ENCODE results near the gene ZBTB7C. TPM values are rescaled to one million over a fixed set of nuclear protein-coding genes. Genes with fewer than 3 reads are reported as not detected.

Gene ZBTB7C
- total RNA-seq, 1 donor from 2014 or later = 1.1 TPM

DNA sequence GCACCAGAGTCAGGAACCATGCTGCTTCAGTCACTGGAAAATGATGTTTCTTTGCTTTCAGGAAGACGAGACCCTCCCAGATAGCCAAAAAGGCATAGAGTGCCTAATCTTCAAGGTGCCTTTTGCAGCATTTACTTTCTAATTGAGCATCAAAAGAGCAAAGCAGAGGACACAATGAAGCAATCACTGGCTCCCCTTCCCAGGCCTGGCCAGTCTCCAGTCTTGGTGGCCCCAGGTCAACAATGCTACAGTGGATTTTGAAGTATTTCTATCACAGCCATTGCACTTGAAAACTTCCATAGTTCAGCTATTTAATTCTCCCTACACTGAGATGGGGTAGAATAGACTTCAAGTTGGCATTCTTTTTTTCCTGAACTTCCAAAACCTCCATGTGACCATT lies 15.4 kb downstream of the ZBTB7C start:
- Histone ChIP-seq H3K27me3 (ENCODE audit: control insufficient read depth, insufficient read depth, low read length) (no peaks in the 10 kb centered on the region), H3K36me3 (ENCODE audit: control insufficient read depth, insufficient read depth, low read length) (no peaks in the 10 kb centered on the region), H3K4me3 (ENCODE audit: low read depth, low read length) (no peak overlapping the region)
- DNase-seq (ENCODE audit: low read depth) = no peak
- TF ChIP-seq, protein P1, sequence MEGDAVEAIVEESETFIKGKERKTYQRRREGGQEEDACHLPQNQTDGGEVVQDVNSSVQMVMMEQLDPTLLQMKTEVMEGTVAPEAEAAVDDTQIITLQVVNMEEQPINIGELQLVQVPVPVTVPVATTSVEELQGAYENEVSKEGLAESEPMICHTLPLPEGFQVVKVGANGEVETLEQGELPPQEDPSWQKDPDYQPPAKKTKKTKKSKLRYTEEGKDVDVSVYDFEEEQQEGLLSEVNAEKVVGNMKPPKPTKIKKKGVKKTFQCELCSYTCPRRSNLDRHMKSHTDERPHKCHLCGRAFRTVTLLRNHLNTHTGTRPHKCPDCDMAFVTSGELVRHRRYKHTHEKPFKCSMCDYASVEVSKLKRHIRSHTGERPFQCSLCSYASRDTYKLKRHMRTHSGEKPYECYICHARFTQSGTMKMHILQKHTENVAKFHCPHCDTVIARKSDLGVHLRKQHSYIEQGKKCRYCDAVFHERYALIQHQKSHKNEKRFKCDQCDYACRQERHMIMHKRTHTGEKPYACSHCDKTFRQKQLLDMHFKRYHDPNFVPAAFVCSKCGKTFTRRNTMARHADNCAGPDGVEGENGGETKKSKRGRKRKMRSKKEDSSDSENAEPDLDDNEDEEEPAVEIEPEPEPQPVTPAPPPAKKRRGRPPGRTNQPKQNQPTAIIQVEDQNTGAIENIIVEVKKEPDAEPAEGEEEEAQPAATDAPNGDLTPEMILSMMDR (IDR thresholded peaks at IDR 0.05; ENCODE audit: insufficient read depth, low read length, poor library complexity, severe bottlenecking) = no peak

DNA sequence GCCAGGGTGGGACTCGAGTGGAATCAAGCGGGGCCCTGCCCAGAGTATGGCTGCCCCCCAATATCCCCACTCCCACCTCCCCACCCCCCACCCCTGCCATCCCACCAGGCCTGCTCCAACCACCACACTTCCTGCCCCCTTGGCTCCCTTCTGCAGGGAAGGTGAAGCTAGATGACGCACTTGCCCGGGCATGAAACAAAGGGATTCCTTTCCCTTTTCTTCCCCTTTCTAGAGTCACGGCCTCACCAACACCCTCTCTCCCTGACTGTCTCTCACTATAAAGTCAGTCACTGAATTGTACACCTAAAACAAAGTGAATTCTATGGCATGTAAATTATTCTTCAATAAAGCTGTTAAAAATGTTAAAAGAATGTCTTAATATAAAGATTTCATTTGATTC lies 16.0 kb downstream of the ZBTB7C start:
- Histone ChIP-seq H3K4me3 (ENCODE audit: low read depth, low read length) (no peak overlapping the region), H3K27me3 (ENCODE audit: control insufficient read depth, insufficient read depth, low read length) (no peaks in the 10 kb centered on the region), H3K36me3 (ENCODE audit: control insufficient read depth, insufficient read depth, low read length) (no peaks in the 10 kb centered on the region)
- TF ChIP-seq, protein P1 (IDR thresholded peaks at IDR 0.05; ENCODE audit: insufficient read depth, low read length, poor library complexity, severe bottlenecking) = no peak
- DNase-seq (ENCODE audit: low read depth) = no peak

DNA sequence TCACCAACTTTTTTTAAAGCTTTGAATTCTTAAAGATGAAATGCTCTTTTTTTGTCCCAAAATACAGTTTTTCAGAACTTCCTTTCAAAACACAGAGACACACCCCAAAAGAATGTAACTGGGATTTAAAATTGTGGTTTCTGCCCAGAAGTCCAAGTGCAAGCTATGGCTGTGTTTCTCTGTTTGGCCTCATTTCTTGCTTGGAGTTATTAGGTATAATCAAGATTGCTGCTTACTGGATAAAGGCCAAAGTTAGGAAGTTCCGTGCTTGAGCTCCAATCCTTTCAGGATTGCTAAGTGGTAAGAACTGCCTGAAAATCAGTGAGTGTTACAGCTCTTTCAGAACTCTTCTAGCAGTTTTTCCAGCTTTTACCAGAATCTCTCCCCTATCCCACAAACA lies 16.9 kb downstream of the ZBTB7C start:
- no peaks in the 10 kb centered on the region for H3K36me3 ChIP-seq (ENCODE audit: control insufficient read depth, insufficient read depth, low read length)
- no peaks in the 10 kb centered on the region for H3K27me3 ChIP-seq (ENCODE audit: control insufficient read depth, insufficient read depth, low read length)
- no peak overlapping the region for H3K4me3 ChIP-seq (ENCODE audit: low read depth, low read length)
- TF ChIP-seq, protein P1 (IDR thresholded peaks at IDR 0.05; ENCODE audit: insufficient read depth, low read length, poor library complexity, severe bottlenecking) = no peak
- no peak for DNase-seq (ENCODE audit: low read depth)

DNA sequence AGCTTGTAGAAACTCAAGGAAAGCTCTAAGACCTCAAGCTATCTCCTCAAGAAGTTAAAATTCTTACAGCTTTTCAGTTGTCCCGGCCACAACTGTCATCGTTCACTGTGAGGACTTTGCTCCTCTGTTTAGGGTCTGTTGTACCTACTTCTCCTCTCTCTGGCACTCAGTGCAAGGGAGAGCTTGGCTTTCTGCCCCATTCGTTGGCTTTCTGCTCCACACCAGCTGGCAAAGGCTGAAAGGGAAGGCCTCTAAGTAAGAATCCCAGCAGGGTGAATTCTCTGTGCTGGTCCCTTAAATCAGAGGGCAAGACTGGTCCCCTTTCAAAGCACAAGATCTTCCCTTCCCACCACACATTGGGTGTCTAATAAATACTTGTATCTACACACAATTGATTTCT lies 17.3 kb downstream of the ZBTB7C start:
- Histone ChIP-seq H3K36me3 (ENCODE audit: control insufficient read depth, insufficient read depth, low read length) (no peaks in the 10 kb centered on the region), H3K4me3 (ENCODE audit: low read depth, low read length) (no peak overlapping the region), H3K27me3 (ENCODE audit: control insufficient read depth, insufficient read depth, low read length) (no peaks in the 10 kb centered on the region)
- TF ChIP-seq, protein P1 (IDR thresholded peaks at IDR 0.05; ENCODE audit: insufficient read depth, low read length, poor library complexity, severe bottlenecking) = no peak
- DNase-seq (ENCODE audit: low read depth) = no peak

DNA sequence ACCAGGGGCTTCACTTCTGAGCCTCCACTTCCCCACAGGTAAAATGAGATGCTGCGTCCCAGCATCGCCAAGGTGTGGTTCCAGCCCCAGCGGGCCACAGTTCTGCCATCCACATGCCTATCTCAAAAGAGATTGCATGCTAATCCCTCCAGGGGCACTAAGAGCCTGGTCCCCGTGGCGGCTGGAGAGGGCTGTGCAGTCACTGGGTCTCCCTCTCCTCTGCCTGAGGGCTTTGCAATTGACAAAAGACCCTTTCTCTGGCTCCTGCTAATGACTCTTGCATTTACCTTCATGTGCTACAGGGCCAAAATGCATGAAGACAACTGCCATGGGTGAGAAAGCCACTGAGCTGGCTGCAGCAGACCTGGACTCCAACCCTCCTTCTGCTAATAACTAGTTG lies 18.5 kb downstream of the ZBTB7C start:
- Histone ChIP-seq H3K27me3 (ENCODE audit: control insufficient read depth, insufficient read depth, low read length) (no peaks in the 10 kb centered on the region), H3K36me3 (ENCODE audit: control insufficient read depth, insufficient read depth, low read length) (no peaks in the 10 kb centered on the region), H3K4me3 (ENCODE audit: low read depth, low read length) (no peak overlapping the region)
- DNase-seq (ENCODE audit: low read depth) = no peak
- TF ChIP-seq, protein P1 (IDR thresholded peaks at IDR 0.05; ENCODE audit: insufficient read depth, low read length, poor library complexity, severe bottlenecking) = no peak

DNA sequence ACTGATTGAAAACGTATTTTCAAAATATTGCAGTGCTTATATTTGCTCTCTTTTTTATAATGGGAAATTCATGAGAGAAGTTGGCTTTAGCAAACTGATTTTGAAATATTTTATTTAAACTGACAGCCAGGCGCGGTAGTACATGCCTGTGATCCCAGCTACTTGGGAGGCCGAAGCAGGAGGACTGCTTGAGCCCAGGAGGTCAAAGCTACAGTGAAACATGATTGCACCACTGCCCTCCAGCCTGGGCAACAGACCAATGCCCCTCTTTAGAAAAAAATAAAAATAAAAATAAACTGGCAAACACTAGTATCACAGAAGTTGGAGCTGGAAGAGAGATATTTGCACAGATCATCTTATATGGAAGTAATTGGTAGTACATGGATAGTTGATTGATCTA lies 20.7 kb downstream of the ZBTB7C start:
- Histone ChIP-seq H3K27me3 (ENCODE audit: control insufficient read depth, insufficient read depth, low read length) (no peaks in the 10 kb centered on the region), H3K4me3 (ENCODE audit: low read depth, low read length) (no peak overlapping the region), H3K36me3 (ENCODE audit: control insufficient read depth, insufficient read depth, low read length) (no peaks in the 10 kb centered on the region)
- DNase-seq (ENCODE audit: low read depth) = no peak
- TF ChIP-seq, protein P1 (IDR thresholded peaks at IDR 0.05; ENCODE audit: insufficient read depth, low read length, poor library complexity, severe bottlenecking) = no peak

Data from kidney epithelial cell (primary cell).